HEK293T (cell line): ENCODE results near the gene SHANK3.

ENCODE experiments used
- CTCF ChIA-PET: fragments of 350-600 bp; formaldehyde crosslinking; extraction: SDS; loops from one replicate; lab custom pipeline; 2021; ENCODE audit warnings: antibody characterized with exemption, inconsistent platforms; lab: Yijun Ruan, JAX
- POLR2A ChIA-PET: fragments of 350-600 bp; formaldehyde crosslinking; extraction: SDS; loops from one replicate; lab custom pipeline; 2020; ENCODE audit warnings: antibody characterized with exemption, inconsistent platforms; lab: Yijun Ruan, JAX
- DNase-seq: peaks from one replicate; pipeline ENCODE4 v3.0.0; 2012; ENCODE audit warnings: mixed read lengths; ENCODE audit errors: extremely low spot score
- ARNT ChIP-seq: fragments of 450-650 bp; IDR thresholded peaks from 2 replicates; pipeline ENCODE4 v1.6.1; 2017; ENCODE audit warnings: mild to moderate bottlenecking
- BHLHE40 ChIP-seq: fragments of 450-650 bp; IDR thresholded peaks from 2 replicates; pipeline ENCODE4 v1.6.1; 2016; ENCODE audit warnings: mild to moderate bottlenecking, moderate library complexity, borderline replicate concordance
- CTBP1 ChIP-seq: fragments of 450-650 bp; IDR thresholded peaks from 2 replicates; pipeline ENCODE4 v1.6.1; 2016; ENCODE audit warnings: borderline replicate concordance
- ELF4 ChIP-seq: fragments of 450-650 bp; IDR thresholded peaks from 2 replicates; pipeline ENCODE4 v1.6.1; 2017; ENCODE audit warnings: antibody characterized with exemption
- FOXA1 ChIP-seq: fragments of 450-650 bp; IDR thresholded peaks from 2 replicates; pipeline ENCODE4 v1.6.1; 2016; ENCODE audit warnings: mild to moderate bottlenecking
- FOXK2 ChIP-seq: fragments of 450-650 bp; IDR thresholded peaks from 2 replicates; pipeline ENCODE4 v1.6.1; 2016; ENCODE audit warnings: mild to moderate bottlenecking
- FOXM1 ChIP-seq: fragments of 450-650 bp; IDR thresholded peaks from 2 replicates; pipeline ENCODE4 v1.6.1; 2017; ENCODE audit warnings: mild to moderate bottlenecking, borderline replicate concordance
- HDGF ChIP-seq: fragments of 450-650 bp; IDR thresholded peaks from 2 replicates; pipeline ENCODE4 v1.6.1; 2017; ENCODE audit warnings: antibody characterized with exemption, borderline replicate concordance
- L3MBTL2 ChIP-seq: fragments of 450-650 bp; conservative IDR thresholded peaks from 2 replicates; pipeline ENCODE4 v1.6.1; 2016; ENCODE audit warnings: mild to moderate bottlenecking
- LEF1 ChIP-seq: fragments of 450-650 bp; IDR thresholded peaks from 2 replicates; pipeline ENCODE4 v1.6.1; 2017; ENCODE audit warnings: mild to moderate bottlenecking, borderline replicate concordance
- NFRKB ChIP-seq: fragments of 450-650 bp; IDR thresholded peaks from 2 replicates; pipeline ENCODE4 v1.6.1; 2016; ENCODE audit warnings: mild to moderate bottlenecking, moderate library complexity
- SP1 ChIP-seq: fragments of 450-650 bp; IDR thresholded peaks from 2 replicates; pipeline ENCODE4 v1.6.1; 2017
- SUZ12 ChIP-seq: fragments of 450-650 bp; IDR thresholded peaks from 2 replicates; pipeline ENCODE4 v1.6.1; 2016; ENCODE audit warnings: mild to moderate bottlenecking
- TARDBP ChIP-seq: fragments of 450-650 bp; IDR thresholded peaks from 2 replicates; pipeline ENCODE4 v1.6.1; 2016
- ZNF384 ChIP-seq: fragments of 450-650 bp; IDR thresholded peaks from 2 replicates; pipeline ENCODE4 v1.6.1; 2016
- TF ChIP-seq, protein P1 (sequence below): fragments of 450-650 bp; IDR thresholded peaks from 2 replicates; pipeline ENCODE4 v1.6.1; 2016

Gene SHANK3

DNA sequence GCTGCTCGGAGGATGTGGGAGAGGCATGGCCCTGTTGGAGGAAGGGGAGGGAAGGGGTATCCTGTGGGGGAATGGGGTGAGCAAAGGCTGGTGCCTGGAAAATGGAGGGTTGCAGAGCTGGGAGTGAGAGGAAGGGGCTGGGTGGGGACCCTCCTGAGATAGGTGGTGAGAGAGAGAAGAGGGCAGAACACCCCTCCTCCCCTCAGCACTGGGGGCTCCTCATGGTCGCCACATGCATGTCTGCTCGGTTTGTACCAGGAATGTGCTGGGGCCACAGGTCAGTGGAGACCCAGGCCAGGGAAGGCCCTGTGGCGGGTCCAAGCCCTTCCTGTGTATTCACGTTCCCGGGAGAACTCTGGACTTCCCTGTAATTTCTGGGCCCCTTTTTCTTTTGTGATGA is 37.6 kb downstream of the SHANK3 start:
- CTCF ChIA-PET = no interaction called here
- TF ChIP-seq ELF4 (no peak), CTBP1 (no peak), SUZ12 (no peak), L3MBTL2 (no peak), FOXA1 (no peak), ARNT (no peak)
- POLR2A ChIA-PET = no interaction called here
- DNase-seq = no peak

DNA sequence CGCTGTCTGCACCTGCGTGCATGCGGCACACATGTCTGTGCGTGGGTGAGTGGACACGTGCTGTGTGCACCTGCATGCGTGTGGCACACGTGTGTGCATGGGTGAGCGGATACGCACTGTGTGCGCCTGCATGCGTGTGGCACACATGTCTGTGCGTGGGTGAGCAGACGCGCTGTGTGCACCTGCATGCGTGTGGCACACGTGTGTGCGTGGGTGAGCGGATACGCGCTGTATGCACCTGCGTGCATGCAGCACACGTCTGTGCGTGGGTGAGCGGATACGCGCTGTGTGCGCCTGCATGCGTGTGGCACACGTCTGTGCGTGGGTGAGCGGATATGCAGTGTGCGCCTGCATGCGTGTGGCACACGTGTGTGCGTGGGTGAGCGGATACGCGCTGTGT is 38.3 kb downstream of the SHANK3 start:
- ChIA-PET CTCF (no interaction called here), POLR2A (no interaction called here)
- TF ChIP-seq BHLHE40 (no peak), FOXM1 (no peak), FOXK2 (no peak), ELF4 (no peak)
- DNase-seq = no peak

DNA sequence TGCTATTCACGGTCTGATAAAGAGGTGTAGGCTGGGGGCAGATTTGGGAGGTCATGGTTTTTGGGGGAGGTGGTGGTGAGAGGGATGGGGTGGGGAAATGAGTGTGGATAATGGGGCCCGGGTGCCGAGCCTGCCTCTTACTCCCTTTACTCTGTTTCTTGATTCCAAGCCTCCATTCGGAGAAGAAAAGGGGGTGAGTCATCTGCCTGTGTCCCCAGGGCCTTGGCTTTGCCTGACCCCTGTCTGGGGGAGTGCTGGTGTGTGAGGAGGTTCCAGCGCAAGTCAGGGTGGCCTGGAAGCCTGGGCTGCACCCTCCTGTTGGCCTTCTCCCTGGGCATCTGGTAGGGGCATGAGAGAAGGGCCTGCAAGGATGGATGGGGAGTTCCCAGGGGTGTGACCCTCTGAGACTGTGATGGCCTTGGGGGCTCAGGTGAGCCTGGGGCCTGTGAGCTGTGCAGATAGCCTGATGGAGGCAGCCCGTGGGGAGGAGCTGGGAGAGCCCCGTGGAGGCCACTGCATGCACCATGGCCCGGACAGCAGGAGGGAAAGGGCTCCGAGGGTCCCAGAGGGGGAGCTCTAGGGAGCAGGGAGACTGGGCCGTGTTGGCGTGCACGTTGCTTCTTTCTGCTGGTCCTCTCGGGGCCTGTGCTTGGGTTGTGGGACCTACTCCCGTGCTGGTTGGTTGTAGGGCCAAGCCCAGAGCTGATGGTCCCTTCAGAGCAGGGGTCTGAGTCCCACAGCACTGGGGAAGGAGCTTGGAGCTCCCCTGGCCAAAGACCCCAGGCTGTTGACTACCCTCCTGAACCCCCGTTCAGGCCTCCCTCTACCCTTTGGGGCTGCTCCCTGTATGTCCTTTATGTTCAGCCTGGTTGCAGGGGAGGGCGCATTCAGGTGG is 39.1 kb downstream of the SHANK3 start:
- CTCF ChIA-PET = no interaction called here
- POLR2A ChIA-PET = no interaction called here
- no peak for TF ChIP-seq CTBP1
- TF ChIP-seq L3MBTL2 = no peak
- no peak for TF ChIP-seq BHLHE40
- no peak for TF ChIP-seq ZNF384
- TF ChIP-seq NFRKB = no peak
- no peak for TF ChIP-seq LEF1
- TF ChIP-seq HDGF = no peak
- TF ChIP-seq SP1 = no peak
- TF ChIP-seq ELF4 = no peak
- DNase-seq = no peak

DNA sequence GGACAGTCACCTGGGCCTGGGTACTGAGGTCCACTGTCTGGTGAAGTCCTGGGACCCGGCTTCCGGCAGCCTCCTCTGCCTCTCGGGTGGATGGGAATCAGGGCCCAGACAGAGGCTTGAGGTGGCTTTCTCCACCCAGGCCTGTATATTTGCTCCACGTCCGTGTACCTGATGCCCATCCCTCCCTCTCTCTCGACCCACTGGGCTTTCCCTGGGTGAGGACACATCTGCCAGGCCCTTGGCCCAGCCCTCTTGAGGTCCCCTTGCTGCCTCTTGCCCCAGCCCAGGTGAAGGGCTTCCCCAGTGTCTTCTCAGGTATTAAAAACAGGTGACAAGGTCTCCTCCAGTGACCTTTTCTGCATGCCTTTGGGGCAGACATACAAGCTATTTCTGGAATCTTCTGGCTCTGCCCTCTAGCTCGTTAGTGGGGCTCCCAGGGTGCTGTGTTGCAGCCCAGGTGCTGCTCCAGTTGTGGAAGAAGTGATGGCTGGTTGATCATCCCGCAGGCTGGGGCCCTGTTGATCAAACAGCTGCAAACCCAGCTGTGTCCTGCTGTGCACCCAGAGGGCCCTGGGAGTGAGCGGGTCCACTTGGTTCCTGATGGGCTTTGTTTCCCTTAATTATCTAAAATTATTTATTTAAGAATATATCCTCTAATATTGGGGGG is 39.9 kb downstream of the SHANK3 start:
- DNase-seq = no peak
- POLR2A ChIA-PET = no interaction called here
- CTCF ChIA-PET = no interaction called here
- no peak for TF ChIP-seq CTBP1

DNA sequence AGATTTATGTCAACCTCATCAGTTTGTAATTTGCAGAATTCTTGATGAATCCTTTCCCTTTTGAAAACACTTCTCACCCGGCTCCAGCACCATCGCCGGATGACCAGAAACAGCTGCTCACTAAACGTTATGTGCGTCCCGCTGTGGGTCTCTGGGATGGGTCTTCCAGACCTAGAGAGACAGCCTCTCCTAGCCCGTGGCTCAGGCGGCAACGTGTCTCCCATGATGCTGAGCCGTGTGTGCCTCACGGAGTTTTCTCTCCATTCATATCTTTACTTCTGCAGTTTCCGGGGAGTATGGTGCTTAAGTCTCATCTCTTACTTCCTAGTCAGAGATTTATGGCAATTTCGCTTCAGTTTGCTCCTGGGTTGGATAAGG is 40.4 kb downstream of the SHANK3 start:
- POLR2A ChIA-PET = no interaction called here
- DNase-seq = no peak
- TF ChIP-seq FOXK2 = no peak
- TF ChIP-seq SUZ12 = no peak
- no peak for TF ChIP-seq LEF1
- TF ChIP-seq TARDBP = no peak
- no peak for TF ChIP-seq ARNT
- no peak for TF ChIP-seq ELF4
- TF ChIP-seq, protein P1, sequence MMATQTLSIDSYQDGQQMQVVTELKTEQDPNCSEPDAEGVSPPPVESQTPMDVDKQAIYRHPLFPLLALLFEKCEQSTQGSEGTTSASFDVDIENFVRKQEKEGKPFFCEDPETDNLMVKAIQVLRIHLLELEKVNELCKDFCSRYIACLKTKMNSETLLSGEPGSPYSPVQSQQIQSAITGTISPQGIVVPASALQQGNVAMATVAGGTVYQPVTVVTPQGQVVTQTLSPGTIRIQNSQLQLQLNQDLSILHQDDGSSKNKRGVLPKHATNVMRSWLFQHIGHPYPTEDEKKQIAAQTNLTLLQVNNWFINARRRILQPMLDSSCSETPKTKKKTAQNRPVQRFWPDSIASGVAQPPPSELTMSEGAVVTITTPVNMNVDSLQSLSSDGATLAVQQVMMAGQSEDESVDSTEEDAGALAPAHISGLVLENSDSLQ = no peak
- no peak for TF ChIP-seq NFRKB
- CTCF ChIA-PET = no interaction called here

DNA sequence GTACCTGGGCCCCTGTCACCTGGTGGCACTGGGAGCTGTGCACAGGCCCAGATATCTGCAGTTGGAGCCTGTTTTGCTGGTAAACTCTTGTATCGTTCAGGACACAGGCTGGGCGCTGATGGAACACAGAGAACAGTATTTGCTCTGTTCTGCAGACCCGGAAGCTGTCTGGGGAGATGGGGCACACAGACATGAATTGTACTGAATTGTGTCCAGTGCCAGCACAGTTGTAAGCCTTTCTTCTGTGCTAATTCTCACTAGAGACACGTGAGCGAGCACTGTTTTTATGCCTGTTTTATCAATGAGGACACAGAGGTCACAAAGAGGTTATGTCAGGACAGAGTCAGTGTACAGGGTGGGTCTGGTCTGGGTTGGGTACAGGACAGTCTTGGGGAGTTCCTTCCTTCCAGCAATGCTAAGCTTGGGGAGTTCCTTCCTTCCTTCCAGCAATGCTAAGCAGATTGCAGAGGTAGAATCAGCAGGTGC is 41.0 kb downstream of the SHANK3 start:
- TF ChIP-seq TARDBP (no peak), ELF4 (no peak), FOXK2 (no peak), SP1 (no peak)
- TF ChIP-seq, protein P1 = no peak
- DNase-seq = no peak
- POLR2A ChIA-PET = interaction anchor here (0.8 kb wide), 1 partner anchor 9 kb away, joined by 4 read pairs; no protein-coding TSS in a partner anchor
- CTCF ChIA-PET = no interaction called here

DNA sequence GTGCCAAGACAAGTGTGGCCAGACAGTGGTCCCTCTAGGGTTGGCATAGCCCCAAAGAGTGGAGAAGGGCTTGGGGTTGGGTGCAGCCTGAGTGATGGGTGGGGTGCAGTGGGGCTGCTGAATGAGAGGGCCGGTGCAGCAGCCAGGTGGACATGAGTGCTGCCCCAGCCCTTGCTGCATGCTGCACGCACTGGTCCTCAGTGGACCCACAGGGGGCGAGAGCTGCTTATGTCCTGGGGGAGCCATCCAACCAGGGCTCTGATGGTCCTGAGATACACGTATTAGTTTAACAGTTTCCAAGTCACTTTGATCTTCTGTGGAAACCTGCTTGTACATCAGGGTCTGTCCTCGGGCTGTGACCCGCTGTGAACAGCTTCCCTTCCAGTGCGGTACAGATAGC is 41.5 kb downstream of the SHANK3 start:
- TF ChIP-seq ARNT (no peak), FOXM1 (no peak), HDGF (no peak), ELF4 (no peak), L3MBTL2 (no peak), CTBP1 (no peak), BHLHE40 (no peak), NFRKB (no peak)
- TF ChIP-seq, protein P1 = no peak
- CTCF ChIA-PET = no interaction called here
- POLR2A ChIA-PET = interaction anchor here (0.8 kb wide), 1 partner anchor 9 kb away, joined by 4 read pairs; no protein-coding TSS in a partner anchor
- no peak for DNase-seq
